GM12872 (cell line): Measurements from ENCODE around the gene COPB1.

Experiments
- CTCF ChIP-seq: IDR thresholded peaks from 3 replicates; pipeline ENCODE4 v1.5.1; 2011; ENCODE audit warnings: low read depth, mild to moderate bottlenecking, low read length, moderate library complexity; ENCODE audit not compliant: insufficient read depth

The COPB1 gene

DNA sequence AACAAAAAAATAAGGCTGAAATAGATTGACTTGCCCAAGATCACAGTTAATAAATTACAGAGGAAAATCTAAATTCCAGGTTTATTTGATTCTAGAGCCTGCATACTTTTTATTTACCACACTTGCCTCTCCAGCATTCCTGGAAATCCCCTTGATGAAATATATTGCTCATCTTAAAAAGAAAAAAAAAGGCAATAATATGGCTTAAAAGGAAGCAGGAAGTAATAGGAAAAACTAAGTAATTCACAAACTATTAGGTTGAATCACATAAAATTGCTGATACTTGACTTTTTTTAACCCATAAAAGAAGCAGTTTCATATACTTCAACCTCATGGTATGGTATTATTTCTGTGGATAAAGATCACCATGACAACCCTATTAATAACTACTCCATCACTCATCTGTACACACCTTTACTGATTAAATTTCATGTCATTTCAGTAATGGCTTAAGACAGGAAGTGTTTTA lies 52.9 kb downstream of the COPB1 start:
- no peak for TF ChIP-seq CTCF

- no peak for TF ChIP-seq CTCF
Observed at GRCh38 chr11:14445542-14446530, 53.8 kb downstream of the COPB1 start.

DNA sequence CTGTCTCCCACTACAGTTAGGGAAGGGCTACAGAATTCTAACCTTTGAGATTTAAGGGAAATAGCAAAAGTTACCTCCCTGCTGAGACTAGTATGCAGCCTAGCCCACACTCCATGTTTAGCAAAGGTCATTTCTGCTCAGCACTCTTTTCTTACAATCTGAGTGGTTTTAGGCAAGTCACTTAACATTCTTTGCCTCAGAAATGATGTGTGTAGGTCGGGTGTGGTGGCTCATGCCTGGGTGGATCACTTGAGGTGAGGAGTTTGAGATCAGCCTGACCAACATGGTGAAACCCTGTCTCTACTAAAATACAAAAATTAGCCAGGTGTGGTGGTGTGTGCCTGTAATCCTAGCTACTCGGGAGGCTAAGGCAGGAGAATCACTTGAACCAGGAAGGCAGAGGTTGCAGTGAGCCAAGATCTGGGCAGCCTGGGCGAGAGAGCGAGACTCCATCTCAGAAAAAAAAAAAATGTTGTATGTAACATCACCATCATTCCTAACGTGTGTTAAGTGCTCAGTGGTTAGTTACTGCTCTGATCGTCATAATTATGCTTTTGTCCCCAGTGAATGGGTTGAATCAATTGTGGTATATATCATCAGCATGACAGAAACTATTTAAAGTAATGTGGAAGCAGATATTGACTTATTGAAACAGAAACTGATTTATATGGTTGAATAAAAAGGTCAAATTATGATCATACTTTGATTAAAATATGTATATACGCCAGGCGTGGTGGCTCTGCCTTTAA lies 55.0 kb downstream of the COPB1 start:
- no peak for TF ChIP-seq CTCF

DNA sequence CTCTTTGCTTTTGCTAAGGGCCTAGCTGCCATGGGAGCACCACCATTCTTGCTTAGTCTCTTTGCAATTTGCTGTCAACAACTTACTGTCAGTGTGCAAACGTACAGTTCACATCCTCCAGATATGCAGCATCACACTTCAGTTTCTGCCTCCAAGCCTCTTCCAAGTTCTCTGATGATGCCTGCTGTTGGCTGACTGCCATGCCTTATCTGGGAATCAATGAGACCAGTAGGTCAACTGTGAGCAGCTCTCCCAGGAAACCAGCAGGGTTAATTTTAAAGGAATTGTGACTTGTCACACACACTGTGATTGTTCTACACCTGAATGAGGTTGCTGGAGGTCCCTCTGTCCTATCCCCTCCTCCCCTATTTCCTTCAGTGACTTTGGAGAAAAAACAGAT lies 56.0 kb downstream of the COPB1 start:
- no peak for TF ChIP-seq CTCF

- TF ChIP-seq CTCF = no peak
Observed at GRCh38 chr11:14435717-14436512, 63.7 kb downstream of the COPB1 start.

DNA sequence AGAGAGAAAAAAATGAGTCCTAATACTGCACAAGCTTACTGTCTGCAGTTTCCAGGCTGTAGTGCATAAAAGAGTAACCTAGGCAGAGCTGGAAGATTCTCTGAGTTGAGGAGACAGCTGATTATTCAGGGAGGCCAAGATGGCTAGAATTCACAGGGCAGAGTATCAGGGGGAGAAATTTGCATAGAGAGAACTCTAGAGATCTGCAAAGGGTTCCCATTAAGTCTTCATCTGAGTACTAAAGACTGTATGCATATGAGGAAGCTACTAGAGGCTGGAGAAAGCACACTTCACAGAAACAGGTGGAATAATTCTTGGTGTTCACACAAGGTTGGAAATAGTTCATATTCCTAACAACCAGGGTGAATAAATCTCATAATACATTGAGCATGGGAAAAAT lies 74.0 kb downstream of the COPB1 start:
- no peak for TF ChIP-seq CTCF
